Hindlimb muscle (tissue), 1 donor: Measurements from ENCODE around the gene CIROP. TPM values are rescaled to one million over a fixed set of nuclear protein-coding genes. Genes with fewer than 3 reads are reported as not detected.

Experiments used
- DNase-seq: peaks from one replicate; pipeline ENCODE4 v3.0.0-alpha.2; 2013
- polyA plus RNA-seq: library from polyadenylated mRNA; unstranded; fragments of 120-200 nt; gene quantifications from one replicate; pipeline ENCODE4 v1.2.1, GENCODE V29; 2013; ENCODE audit not compliant: insufficient read length

CIROP gene, protein sequence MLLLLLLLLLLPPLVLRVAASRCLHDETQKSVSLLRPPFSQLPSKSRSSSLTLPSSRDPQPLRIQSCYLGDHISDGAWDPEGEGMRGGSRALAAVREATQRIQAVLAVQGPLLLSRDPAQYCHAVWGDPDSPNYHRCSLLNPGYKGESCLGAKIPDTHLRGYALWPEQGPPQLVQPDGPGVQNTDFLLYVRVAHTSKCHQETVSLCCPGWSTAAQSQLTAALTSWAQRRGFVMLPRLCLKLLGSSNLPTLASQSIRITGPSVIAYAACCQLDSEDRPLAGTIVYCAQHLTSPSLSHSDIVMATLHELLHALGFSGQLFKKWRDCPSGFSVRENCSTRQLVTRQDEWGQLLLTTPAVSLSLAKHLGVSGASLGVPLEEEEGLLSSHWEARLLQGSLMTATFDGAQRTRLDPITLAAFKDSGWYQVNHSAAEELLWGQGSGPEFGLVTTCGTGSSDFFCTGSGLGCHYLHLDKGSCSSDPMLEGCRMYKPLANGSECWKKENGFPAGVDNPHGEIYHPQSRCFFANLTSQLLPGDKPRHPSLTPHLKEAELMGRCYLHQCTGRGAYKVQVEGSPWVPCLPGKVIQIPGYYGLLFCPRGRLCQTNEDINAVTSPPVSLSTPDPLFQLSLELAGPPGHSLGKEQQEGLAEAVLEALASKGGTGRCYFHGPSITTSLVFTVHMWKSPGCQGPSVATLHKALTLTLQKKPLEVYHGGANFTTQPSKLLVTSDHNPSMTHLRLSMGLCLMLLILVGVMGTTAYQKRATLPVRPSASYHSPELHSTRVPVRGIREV
- polyA plus RNA-seq, result not detected

GRCh38 chr14:23104591-23105347, at the start of gene CIROP:
Gene CIROP (minus strand): TSS chr14:23104989. CDS start chr14:23104920, 69 bp downstream.
- no peak for DNase-seq

GRCh38 chr14:23153851-23154796, 49.3 kb upstream of the CIROP start:
- peak; percentile 76 for DNase-seq

DNA sequence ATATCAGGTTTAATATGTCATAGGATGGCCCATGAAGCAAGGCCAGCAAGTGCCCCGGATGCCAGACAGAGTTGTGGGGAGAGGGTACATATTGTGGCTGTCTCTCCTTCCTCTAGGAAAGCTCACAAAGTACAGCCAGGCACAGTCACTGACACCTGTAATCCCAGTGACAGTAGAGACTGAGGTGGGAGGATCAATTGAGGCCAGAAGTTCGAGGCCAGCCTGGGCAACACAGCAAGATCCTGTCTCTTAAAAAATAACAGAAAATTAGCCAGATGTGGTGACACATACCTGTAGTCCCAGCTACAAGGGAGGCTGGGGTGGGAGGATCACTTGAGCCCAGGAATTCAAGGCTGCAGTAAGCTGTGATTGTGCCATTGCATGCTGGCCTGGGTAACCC, 46.6 kb upstream of the CIROP start:
- no peak for DNase-seq

DNA sequence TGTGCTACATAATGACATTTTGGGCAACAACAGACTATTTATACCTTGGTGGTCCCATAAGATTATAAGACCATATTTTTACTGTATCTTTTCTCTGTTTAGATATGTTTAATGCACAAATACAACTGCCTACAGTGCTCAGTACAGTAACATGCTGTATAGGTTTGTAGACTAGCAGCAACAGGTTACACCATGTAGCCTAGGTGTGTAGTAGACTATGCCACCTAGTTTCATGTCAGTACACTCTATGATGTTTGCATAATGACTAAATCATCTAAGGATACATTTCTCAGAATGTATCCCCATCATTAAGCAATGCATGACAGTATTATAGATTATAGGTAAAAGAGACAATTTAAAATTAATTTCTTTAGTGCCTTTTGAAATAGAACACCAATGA, 45.0 kb upstream of the CIROP start:
- DNase-seq, result no peak

DNA sequence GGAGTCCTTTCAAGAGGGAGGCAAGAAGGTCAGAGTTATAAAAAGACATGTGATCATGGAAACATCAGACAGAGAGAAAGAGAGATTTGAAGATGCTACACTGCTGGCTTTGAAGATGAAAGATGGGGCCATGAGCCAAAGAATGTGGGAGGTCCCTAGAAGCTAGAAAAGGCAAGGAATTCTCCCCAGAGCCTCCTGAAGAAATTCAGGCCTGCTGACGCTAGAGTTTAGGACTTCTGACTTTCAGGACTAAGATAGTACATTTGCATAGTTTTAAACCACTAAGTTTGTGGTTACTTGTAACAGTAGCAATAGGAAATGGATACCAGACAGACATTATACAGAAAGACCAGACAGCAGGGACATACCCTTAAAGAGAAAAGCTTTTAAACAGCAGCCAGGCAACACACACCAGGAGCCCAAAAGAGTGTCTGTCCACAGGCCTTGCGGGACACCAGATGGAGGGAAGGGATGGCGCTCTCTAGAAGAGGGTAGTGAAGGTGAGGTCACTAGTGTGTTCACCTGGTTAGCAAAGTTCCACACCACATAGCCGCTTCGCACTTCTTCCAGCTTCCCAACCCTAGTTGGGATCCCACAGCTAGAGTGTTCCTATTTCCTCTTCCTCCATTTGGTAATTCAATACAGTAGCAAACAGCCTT, 43.9 kb upstream of the CIROP start:
- no peak for DNase-seq

DNA sequence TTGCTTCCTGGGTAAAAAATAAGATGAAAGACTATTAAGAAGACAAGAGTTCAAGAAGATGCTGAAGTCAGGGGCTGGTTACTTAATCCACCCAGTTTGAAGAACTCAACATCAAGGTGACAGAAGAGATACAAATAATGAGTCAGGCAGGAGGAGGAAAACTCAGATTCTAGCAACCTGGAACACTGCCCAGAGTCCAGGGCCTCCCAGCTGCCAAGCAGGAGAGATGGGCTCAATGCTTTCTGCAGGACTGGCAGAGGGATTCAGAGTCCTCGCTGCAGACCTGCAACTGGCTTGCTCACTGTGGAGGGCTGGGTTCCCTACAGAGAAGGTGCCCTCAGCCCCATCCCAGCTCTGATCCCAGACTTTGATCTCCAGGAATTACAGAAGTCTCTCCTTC, 42.9 kb upstream of the CIROP start:
- DNase-seq, result no peak

GRCh38 chr14:23146980-23147379, 42.2 kb upstream of the CIROP start:
- no peak for DNase-seq

DNA sequence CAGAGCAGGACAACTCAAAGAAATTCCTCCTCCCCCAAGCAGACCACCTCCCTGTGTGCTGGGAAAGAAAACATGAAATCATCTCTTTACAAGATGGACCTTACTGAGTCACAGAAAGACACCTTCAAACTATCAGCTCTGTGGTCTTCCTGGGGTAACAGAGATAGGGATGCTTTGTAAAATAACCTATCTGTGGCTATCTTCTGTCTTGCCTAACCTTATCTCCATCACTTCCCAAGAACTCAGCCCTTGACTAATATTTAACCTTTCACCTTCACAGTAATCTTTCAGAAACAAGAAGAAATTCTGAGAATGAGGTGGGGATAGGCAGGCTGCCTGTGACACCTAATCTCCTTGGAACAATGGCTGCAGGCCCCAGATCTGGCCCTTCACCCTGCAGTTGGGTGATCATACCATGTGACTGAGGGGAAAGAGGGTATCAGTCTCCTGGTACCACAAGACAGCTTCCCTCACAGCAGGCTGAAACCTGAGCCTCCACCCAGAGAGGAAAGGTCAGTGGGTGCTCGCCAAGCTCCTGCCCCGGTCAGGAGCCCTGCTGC, 41.6 kb upstream of the CIROP start:
- no peak for DNase-seq

GRCh38 chr14:23145794-23146350, 41.1 kb upstream of the CIROP start:
- no peak for DNase-seq

- no peak for DNase-seq
Measured at GRCh38 chr14:23143911-23144310, 39.1 kb upstream of the CIROP start.

- no peak for DNase-seq
Measured at GRCh38 chr14:23142826-23143225, 38.0 kb upstream of the CIROP start.

DNA sequence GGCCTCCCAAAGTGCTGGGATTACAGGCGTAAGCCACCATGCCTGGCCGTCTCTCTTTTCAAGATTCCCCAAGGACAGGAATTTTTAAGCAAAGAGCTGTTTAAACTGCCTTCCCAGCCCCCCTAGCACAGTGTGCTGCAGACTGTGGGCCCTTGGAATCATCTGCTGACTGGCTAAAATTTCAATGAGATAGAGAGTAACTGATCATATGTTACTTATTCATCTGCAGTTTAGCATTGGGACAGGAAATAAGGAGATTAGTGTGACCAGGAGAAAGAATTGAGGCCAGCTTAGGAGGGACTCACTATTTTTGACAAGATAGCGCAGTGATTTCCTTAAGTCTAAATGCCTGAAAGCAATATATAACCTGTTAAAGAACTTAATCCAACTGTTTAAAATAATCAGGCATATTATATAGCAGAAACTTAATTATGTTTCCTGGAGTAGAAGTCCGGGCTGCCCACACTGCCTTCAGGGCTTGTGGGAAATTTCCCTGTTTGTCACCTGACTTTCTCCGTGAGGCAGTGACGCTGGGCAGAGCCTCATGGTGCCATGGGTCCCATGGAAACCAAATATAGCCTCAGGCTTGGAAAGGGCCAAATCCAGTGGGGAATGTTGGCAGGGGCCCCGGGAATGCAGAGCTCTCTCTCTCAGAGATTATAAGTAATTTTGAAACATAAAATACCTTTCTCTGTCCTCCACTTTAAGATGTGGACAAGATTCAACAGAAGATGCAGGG, 37.1 kb upstream of the CIROP start:
- peak; percentile 56 for DNase-seq

GRCh38 chr14:23140371-23140770, 35.6 kb upstream of the CIROP start:
- DNase-seq, result no peak

DNA sequence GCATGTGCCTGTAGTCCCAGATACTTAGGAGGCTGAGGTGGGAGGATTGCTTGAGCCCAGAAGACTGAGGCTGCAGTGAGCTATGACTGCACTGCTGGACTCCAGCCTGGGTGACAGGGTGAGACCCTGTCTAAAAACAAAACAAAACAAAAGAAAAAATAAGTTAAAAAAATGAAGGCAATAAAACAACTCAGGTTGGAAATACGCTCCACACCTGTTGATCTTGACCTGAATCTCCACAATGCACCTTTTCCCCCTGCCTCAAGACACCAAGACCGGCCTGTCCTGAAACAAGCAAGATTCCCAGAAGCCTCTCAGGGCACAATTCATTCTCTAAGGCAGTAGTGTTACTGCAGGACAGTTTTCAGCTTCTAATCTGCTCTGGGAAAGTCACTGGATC, 35.1 kb upstream of the CIROP start:
- no peak for DNase-seq

DNA sequence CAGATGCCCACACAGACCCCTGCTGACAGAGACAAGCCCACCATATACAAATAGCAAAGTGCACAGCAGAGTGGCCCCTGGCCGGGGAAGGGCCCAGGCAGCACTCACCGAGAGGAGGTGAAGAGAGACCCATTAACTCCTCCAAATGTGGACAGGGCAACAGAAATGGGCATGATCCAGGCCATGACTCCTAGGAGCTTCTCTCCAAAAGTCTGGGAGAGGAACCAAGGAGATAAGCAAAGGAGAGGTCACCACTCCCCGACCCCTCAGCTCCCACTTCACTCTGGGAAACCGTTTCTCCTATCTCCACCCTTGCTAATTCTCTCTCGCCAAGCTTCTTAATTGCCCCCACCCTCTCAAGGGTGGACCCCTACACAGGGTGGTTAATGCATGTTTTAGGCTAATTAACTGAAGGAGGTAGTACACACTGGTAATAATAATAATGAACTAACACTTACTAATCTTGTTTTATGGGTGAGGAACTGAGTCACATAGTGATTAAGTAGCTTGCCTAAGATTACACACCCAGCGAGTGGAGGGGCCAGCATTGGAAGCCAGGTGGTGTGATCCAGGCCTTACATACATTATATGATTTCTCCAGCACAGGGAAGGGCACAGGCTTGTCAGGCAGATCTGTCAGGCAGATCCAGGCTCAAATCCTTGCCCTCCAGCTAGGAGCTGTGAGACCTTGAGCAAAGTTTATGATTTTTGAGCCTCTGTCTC, 33.2 kb upstream of the CIROP start:
- DNase-seq, result no peak

GRCh38 chr14:23137192-23137812, 32.5 kb upstream of the CIROP start:
- no peak for DNase-seq

- DNase-seq, result no peak
Measured at GRCh38 chr14:23136566-23137133, 31.9 kb upstream of the CIROP start.

DNA sequence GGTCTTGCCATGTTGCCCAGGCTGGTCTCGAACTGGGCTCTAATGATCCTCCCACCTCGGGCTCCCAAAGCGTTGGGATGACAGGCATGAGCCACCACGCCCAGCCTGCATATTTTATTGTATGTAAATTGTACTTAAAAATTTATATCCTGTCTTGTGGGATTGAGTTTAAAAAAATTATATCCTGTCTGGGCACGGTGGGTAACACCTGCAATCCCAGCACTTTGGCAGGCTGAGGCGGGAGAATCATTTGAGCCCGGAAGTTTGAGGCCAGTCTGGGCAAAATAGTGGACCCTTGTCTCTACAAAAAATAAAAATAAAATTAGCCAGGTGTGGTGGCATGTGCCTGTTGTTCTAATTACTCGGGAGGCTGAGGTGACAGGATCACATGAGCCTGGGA, 28.2 kb upstream of the CIROP start:
- no peak for DNase-seq
